Activated T-cell treated with anti-CD3 and anti-CD28 coated beads for 24 hours (primary cell): ENCODE data around the gene ANXA8L1.
"Not testable (repeated sequence)": the region's sequence is repeated elsewhere in the genome, so short reads cannot be mapped to it uniquely, and the experiment has no call there.

Experiments used
- DNase-seq: peaks from one replicate; pipeline ENCODE4 v3.0.0-alpha.2; 2020; ENCODE audit warnings: low read depth

Gene ANXA8L1, protein sequence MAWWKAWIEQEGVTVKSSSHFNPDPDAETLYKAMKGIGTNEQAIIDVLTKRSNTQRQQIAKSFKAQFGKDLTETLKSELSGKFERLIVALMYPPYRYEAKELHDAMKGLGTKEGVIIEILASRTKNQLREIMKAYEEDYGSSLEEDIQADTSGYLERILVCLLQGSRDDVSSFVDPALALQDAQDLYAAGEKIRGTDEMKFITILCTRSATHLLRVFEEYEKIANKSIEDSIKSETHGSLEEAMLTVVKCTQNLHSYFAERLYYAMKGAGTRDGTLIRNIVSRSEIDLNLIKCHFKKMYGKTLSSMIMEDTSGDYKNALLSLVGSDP

DNA sequence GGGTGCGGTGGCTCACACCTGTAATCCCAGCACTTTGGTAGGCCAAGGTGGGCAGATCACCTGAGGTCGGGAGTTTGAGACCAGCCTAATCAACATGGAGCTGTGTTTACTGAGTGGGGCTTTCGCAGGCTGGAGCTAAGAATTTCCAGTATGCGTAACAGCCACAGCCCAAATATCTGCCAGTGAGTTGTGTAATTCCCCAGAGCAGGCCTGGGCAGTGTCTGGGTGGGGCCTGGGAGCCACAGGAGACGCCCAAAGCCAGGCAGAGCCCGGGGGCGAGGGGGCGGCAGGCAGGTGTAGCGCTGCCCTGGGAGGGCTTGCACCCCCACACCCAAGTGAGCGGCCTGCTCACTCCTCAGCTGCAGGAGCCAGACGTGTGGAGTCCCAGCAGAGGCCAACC, at the start of gene ANXA8L1:
Gene ANXA8L1 (plus strand): TSS at position 371 of the 400 bp plus-strand sequence. CDS start 76 bp downstream, outside the sequence.
- DNase-seq, result not testable (repeated sequence)

DNA sequence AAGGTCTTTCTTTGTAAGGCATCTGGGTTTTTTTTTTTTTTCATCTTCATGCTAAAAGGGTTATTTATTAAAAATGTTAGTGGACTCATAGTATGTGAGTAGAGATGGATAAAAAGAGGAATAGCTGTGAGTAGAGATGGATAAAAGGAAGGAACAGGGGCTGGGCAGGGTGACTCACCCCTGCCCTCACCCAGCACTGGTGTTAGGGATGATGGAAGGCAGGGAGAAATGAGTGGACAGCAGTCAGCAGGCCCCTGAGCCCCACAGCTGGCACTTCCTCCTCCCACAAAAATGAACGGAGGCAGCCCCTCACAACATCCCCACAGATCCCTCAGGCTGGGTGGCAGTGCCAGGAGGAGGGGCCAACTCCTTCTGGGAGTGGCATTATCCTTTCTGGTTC, 49.5 kb upstream of the ANXA8L1 start:
- no peak for DNase-seq

DNA sequence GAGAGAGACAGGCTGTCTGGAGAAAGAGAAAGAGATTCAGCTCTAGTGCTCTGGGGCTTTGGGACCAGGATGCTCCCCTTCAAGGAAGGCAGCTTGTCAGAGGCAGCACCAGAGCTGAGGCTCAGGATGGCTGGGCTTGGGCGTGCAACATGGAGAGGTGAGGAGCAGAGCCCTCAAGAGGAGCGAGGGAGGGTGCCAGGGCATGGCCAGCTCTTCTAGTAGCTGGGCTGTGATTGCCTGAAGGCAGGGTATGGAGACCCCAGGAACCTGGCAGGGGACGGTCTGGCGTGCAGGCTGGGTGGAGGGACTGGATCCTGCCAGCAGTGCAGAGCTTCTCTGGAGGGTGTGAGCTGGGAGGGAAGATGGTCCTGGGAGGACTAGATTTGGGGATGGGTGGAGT, 48.6 kb upstream of the ANXA8L1 start:
- DNase-seq, result no peak

DNA sequence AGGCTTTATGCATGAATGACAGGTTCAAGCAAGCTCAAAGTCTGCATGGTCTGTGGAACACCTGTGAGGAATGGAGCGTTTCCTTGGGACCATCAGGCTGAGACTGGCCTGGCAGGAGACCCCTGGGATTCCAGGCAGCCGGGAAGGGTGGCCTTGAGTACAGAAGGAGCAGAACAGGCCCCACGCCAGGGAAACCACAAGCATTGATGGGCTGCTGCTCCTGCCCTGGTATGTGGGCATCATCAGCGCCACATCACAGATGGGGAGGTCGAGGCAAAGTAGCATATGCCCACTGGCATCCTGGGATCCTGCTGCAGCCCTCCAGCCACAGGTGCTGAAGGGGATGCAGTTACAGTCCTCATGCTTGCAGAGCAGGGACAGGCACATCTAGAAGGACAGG, 47.9 kb upstream of the ANXA8L1 start:
- DNase-seq, result no peak

DNA sequence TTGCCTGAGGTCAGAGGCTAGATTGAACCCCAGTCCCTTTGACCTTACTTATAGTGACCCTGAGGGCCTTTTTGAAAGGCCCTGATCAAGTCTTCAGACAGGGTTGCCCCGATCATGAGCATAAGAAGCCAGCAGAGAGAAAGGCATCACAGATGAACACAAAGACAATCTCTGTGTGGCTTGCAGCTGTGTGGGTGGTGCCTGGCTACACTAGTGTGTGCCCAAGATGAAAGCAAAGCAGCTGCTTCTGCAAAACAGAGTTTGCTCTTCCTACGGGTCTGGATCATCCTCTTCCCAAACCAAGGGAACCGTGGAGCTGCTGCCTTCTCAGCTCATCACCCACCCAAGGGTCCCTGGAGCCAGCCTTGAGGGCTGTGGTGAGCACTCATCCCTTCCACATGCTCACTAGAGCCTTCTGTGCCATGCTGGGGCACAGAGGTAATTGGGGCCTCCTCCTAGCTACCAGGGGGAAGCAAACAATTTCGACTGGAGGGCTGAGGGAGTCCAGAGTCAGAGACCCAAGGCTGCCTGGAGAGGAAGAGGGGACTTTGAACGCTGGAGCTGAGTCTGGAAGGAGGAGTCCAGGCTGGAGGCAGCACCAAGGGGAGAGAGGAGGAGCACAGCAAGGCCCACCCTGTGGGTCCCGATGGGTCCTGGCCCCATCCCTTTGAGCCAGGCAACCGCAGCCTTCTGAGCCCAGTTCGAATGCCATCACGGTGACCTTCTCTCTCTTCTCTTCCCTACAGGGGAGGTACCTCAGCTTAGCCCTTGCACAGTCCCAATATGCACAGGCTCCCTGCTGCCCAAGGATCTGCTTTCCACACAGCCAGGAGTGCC, 46.5 kb upstream of the ANXA8L1 start:
- DNase-seq, result no peak

DNA sequence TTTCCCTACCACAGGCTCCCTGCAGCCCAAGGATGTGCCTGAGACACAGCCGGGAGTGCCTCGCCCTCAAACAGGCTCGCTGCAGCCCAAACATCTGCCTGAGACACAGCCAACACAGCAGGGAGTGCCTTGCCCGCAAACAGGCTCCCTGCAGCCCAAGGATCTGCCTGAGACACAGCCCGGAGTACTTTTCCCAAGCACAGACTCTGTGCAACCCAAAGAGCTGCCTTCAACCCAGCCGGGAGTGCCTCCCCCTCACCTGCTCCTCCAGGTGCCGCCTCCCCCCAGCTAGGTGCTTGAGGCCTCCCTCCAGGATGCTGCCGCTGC, 45.9 kb upstream of the ANXA8L1 start:
- no peak for DNase-seq

DNA sequence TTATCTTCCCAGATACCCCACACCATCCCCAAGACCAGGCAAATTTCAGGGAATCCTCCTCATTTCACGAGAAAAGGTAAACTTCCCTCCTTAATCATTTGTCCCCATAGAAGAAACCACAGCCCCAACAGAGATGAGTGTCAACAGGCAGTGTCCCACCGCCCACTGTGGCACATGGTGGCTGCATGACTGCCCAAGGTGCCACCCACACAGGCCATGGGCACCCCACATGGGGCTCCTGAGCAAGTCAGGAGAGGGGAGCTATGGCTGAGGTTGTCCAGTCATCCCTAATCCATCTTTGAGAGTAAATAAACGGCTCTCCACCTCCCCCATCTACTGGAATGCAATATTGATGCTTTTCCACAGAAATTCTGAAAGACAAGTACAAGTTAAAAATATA, 44.7 kb upstream of the ANXA8L1 start:
- no peak for DNase-seq

DNA sequence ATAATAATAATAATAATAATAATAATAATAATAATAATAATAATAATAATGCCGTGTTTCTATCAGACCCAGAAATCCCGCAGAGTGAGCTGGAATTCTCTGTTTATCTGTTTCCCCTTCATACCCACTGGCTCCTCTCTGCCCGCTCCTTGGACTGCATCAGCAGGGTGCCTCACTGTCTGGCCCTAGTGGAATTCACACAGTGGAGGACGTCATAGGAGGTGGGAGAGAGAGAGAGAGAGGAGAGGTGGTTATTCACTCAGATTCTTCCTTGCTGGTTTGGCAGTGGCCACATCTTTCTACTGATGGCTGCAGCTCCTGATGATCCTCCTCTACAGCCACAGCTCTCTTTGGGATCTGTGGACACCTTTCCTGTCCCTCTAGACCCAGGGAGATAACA, 10.1 kb upstream of the ANXA8L1 start:
- not testable (repeated sequence) for DNase-seq

DNA sequence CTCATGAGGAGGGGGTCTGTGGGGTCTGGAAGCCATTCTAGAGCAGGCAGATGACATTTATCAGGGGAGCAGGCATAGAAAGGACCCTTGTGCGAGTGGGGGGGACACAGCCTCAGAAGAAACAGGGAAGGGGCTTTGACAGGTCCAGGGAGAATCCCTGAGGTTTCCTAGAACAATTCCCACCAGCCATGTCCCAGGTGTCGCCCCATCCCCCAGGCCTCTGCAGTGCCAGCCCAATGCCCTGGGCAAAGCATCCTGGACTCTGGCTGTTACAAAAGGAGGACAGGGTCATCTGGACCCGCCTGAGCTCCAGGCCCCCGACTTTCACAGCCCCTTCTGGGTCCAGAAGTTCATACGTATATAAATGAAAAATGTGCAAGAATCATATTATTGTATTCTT, 8.4 kb upstream of the ANXA8L1 start:
- DNase-seq, result not testable (repeated sequence)

DNA sequence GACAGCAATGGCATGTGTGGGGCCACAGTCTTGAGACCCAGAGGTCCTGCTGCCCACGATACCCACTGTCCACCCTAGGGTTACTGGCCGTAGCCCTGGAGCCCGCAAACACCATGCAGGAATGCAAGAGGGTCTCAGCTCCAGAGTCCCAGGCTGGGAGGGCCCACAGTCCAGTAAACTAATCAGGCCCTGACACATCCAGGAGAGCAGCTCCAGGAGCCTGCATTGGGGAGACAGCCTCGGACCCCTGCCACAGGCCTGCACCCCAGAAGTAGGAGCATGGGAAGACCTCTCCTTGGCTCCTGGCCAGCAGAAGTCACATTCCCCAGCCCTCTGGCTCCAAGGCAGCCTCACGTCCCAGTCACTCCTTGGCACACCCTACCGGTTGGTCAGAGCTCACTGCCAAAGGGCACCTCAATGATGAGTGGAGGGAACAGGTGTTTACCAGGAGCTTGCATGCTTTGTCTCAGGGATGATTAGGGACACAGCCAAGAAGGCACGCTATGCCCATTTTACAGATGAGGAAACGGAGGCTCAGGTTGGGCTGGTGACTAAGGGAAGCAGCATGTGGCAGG, 7.8 kb upstream of the ANXA8L1 start:
- DNase-seq, result not testable (repeated sequence)

DNA sequence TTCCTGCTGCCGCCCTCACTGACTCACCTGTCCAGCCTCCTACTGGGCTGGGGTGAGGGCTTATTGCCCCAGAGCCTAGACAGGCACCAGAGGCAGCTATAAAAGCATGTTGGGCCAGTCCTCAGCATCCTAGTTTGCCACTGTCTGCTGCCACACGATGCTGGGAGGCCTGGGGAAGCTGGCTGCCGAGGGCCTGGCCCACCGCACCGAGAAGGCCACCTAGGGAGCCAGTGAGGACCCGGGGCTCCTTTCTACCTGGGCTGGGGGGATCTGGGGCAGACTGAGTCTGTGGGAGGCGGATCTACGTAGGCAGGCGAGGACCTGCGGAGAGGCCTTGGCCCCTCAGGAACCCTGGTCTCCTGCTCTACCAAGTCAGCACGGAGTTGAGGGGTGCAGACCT, 6.6 kb upstream of the ANXA8L1 start:
- DNase-seq, result not testable (repeated sequence)

DNA sequence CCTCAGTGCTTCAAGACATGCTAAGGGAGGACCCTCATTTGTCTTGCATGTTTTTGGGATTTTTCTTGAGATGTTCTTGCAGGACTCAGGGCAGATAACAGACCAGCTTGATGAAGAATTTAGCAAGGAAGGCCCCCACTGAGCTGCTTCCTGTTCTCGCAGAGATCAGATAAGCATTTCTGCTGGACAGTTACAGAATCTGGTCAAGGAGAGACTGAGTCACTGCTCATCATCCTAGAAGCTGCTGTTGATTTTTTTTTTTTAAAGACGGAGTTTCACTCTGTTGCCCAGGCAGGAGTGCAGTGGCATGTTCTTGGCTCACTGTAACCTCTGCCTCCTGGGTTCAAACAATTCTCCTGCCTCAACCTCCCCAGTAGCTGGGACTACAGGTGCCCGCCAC, 1.2 kb upstream of the ANXA8L1 start:
- not testable (repeated sequence) for DNase-seq

DNA sequence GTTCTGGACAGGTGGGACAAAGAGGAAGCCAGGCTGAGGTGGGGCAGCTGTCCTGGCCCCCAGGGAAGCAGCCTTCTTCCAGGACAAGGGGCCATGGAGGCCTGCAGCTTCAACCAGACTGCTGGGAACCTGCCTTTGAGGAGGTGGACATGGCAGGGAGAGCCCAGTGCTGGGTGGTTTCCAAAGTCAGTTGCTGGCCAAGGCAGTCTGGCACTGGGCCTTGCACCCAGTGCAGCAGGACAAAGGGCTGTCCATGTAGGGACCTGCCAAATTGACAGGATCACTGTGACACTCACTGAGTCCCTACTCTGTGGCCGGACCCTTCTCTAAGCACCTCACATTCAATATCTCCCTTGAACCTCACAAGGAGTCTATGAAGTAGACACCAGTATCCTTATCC, 1.4 kb downstream of the ANXA8L1 start:
- not testable (repeated sequence) for DNase-seq

DNA sequence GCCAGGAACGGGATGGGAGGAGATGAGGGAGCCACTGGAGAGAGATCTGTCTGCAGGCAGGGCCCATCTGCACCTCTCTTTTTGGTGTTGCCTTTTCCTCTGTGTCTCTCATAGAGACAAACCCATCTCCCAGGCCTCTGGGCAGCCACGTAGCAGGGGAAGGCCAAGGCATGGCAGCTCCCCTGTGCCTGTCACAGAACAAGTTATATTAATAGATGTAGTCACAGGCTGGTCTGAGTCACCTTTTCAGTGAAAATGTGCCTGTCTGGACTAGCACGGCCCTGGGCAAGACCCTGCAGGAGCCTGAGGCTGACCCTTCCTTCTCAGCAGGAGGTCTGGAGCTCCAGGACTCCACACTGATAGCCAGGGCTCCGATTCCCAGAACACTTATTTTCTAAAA, 2.1 kb downstream of the ANXA8L1 start:
- DNase-seq, result not testable (repeated sequence)

DNA sequence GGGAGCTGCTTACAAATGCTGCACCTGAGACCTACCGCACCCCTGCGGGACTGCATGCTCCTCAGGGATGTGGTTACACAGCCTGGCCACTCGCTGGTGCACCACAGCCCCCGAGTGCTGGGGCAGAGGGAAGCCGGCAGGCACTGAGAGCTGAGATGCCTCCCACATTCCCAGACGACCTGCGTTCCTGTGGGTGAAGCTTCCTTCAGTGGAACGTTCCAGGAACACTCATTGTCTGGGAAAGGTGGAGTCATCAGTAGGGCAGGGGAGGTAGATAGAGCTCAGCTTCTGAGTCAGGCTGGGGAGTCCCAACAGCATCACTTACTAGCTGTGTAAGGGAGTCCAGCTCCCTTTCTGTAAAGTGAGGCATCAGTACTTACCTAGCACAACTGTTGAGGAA, 2.5 kb downstream of the ANXA8L1 start:
- DNase-seq, result not testable (repeated sequence)

DNA sequence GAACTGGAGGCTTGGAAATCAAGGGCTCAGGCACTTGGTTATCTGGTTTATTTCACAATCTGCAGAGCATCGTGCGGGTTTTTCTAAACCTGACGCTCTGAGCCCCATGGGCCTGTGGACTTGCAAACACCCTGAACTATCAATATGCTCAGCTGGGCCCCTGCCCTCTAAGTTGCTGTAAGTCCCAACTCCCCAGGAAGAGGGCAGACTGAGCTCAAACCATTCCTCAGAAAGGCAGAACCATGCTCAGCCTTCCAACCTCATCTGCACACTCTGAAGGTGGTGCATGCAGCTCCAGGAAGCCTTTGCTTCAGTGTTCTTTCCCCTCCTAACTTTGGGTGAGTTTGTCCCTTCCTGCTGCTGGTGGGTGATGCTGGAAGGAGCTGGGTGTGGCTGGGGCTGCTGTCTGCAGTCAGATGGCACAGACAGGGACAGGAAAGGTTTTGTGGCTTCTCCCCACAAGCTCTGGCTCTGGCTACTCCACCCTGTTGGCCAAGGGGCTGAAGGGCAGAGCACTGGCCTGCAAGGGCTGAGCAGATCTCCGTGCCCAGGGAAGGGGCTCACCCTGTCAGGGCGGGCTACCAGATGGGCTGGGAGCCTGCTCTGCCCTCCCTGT, 3.8 kb downstream of the ANXA8L1 start:
- not testable (repeated sequence) for DNase-seq

DNA sequence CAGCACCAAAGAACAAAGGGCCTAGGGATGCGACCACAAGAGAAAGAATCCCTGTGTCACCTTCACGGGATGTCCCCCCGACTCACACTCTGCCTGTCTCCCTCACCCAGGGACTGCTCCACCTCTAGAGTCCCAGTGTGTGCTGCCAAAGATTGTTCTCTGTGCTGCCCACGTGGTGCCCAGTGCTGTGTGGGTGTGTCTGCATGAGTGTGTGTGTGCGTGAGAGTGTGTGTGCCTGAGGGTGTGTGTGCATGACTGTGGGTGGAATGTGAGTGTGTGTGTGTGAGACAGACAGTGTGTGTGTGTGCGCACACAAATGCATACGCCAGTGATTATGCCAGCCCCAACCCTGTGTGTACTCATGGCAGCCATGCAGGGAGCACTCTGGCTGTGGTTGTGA, 10.3 kb downstream of the ANXA8L1 start:
- not testable (repeated sequence) for DNase-seq

DNA sequence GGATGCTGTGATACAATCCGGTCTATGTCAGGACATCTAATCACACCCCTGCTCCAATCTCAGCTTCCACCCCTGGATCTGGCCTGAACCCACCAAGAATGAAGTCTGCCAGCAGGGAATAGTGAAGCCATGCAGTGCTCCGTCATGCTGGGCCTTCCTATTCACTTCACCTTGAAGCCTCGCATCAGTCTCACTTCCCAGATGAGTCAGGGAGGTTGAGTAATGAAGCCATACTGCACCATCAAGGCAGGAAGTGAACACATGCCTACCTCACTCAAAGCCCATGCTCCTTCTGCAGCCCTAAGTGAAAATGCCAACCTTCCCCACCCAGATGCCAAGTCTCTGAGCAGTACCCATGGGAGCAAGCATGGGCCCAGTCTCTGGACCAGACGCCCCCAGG, 11.1 kb downstream of the ANXA8L1 start:
- DNase-seq, result not testable (repeated sequence)

DNA sequence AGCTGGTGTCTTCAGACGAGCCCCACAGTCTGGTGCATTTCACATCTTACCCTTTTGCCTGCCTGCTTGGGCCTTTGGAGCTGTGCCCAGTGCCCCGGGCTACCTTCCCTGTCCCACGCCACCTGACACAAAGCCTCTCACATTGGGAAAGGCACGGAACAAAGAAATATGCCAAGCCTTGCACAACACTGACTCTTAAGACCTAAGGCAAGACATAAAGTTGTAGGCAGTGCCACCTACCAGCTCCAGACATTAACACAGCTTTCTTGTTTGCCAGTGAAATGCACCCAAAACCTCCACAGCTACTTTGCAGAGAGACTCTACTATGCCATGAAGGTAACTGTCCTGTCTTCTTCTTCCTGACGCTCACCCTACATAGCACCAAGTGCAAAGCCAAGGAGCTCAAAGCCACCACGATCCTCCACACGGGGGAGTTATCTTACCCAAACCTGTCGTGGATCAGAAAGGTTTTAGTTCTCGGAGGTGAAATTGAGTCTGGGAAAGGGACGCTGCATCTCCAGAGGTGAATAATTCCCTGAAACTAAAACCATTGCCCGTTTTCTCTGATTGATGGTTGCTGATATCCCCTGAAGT, 11.8 kb downstream of the ANXA8L1 start:
- DNase-seq, result not testable (repeated sequence)

DNA sequence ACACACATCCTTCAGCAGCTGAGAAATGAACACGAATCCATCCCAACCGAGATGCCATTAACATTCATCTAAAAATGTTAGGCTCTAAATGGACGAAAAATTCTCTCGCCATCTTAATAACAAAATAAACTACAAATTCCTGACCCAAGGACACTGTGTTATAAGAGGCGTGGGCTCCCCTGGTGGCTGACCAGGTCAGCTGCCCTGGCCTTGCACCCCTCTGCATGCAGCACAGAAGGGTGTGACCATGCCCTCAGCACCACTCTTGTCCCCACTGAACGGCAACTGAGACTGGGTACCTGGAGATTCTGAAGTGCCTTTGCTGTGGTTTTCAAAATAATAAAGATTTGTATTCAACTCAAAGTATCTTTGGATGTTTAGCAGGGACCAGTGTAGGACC, 15.8 kb downstream of the ANXA8L1 start:
- not testable (repeated sequence) for DNase-seq

DNA sequence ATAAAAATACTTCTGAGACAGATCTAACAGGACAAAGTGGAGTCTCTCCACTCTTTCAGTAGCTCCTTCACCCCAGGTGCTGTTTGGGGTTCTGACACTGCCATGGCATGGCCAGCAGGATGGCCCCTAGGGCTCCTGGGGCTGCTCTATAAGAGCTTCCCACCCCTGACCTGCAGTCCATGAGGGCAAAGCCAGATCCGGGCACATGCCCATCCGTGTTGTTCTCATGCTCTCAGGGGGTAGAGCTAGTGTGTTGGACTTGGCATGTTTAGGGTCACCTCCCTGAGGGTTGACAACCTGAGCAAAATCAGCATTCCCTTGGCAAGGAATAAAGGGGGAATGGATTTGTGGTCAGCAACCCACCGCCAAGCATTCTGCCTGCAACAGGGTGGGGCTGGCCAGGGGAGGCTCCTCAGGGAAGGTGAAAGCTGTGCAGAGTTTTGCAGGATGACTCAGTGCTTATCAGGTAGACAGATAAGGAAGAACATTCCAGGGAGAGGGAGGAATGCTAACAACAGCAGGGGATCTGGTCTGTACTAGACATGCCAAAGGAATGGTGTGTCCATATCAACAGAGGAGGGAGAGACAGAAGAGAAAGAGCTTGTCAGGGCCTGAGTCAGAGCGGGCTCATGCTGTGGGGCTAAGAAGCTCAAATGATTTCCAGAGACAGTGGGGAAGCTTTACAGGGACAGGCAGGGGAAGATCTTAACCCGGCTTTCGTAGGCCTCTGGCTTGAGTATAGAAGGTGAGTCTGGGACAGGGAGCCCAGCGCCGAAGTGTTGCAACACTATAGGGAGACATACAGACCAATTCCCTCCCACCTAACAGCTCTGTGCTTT, 21.1 kb downstream of the ANXA8L1 start:
- DNase-seq, result not testable (repeated sequence)
